KBM-7 (cell line): ENCODE measurements around the gene PYGL.
A peak's percentile ranks its signal among the peaks of the same experiment; 100 is the strongest.
"Not testable (repeated sequence)": the region's sequence is repeated elsewhere in the genome, so short reads cannot be mapped to it uniquely, and the experiment has no call there.

Source experiments
- DNase-seq: peaks from one replicate; pipeline ENCODE4 v3.0.0-alpha.2; 2015
- in situ Hi-C: fragments of 300-500 bp; cut with MboI; formaldehyde crosslinking; loops from 2 replicates; pipeline ENCODE4 v1.14.3; 2020; ENCODE audit warnings: low sequenced_read_pairs, low pct_unique_long_range_greater_than_20kb, mixed read lengths

The PYGL gene

DNA sequence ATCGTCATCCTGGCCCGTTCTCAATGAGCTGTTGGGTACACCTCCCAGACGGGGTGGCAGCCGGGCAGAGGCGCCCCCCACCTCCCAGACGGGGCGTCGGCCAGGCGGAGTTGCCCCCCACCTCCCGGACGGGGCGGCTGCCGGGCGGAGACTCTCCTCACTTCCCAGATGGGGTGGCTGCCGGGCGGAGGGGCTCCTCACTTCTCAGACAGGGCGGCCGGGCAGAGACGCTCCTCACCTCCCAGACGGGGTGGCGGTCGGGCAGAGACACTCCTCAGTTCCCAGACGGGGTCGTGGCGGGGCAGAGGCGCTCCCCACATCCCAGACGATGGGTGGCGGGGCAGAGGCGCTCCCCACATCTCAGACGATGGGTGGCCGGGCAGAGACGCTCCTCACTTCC, 12.1 kb upstream of the PYGL start:
- in situ Hi-C loops, DNase-seq: not testable (repeated sequence)

DNA sequence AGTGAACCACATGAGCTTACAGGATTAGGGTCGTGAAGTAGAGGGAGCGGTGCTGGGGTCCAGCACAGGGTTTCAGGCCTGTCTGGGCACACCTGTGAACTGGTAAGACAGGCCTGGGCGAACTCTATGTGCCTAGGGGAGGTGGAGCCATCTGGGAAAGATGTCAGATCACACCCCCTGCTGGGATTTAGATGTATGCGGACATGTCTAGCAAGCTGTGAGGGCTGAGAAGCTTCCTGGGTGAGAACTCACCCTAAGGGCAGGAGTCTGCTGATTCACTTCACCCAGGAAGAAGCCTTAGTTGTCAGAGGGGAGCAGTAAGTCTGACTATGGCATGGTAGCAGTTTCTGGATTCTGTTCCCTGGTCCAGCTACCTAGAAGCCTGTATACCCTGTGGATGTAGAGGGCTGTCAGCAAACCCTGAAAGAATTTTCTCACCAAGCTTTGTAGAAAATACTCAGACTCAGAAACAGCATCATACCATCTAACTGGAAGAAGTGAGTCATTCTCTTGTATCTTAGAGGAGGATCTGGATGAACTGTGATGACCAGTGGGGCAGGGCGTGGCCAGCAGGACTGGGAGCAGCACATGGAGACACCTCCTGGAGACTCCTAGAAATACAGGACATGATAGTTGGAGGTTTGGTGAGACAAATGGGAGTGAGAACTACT, 11.2 kb upstream of the PYGL start:
- DNase-seq, result peak; percentile 70
- in situ Hi-C loops, result no loop called here

DNA sequence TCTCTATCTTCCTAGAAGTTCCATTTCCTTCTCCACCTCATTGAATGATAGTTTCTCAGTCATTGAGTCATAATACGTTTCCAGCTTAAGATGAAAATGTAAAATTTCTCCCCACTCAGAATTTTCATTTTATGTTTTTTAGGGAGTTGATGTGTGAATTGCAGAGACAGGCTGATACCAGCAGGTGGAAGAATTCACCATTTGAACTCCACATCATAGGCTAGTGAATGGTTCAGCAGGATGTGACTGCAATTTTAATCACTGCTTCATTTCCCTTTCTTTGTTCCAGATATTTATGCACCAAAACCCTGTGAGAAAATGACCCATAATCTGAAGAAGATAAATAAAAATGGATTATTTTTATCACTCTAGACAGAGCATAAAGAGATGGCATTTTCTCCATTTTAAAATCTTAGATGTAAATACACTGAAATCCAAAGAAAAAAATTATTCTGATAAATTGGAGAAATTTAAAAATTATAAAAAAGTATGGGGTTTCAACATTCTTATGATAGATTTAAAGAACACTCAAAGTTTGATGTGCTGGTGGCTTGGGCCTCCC, 10.6 kb upstream of the PYGL start:
- DNase-seq, result peak; percentile 48
- in situ Hi-C loops, result no loop called here

DNA sequence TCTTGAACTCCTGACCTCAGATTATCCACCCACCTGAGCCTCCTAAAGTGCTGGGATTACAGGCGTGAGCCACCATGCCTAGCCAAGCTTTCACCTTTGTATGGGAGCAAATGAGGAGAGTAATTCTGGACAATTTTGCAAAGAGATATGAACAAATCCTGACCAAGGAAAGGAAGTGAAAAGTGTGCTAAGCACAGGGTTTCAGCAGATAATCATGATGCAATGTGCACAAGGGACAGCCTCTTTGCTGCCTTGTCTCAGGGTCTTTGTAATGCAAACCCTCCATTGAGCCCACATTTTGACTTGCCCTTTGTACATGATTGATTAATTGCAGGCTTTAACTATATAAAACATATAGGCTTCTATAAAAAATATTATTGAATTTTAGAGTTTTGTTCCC, 9.2 kb upstream of the PYGL start:
- DNase-seq, result no peak
- in situ Hi-C loops, result no loop called here

DNA sequence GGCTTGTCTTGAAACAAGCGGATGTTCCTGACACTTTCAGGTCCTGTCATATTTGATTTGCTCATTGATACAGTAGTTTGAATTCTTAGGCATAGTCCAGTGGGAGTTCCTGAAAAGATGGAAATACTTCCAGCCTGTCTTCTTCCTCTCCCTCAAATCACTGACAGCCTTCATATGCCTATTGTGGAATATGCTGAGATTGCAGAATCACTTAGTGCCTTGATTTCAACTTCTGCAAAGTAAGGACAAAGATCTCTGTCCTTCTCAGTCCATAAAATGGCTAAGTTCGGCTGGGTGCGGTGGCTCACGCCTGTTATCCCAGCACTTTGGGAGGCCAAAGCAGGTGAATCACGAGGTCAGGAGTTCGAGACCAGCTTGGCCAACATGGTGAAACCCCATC, 6.7 kb upstream of the PYGL start:
- in situ Hi-C loops, result no loop called here
- no peak for DNase-seq

DNA sequence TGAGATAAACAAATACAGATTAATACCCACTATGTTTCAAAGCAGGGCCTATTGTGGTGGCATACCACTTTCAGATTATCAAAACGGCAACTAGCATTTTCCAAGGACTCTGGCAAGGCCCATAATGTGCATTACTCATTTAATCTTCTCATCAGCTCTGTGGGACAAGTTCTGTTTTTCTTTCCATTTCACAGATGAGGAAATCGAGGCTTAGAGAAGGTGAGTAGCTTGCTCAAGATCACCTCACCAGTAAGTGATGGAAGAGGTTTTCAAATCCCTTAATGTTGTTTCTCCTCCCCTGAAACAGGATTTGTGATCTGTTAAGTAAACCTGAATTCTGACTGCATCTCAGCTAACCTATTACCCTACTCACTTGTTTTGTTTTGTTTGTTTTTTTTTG, 3.9 kb upstream of the PYGL start:
- in situ Hi-C loops, result no loop called here
- no peak for DNase-seq

DNA sequence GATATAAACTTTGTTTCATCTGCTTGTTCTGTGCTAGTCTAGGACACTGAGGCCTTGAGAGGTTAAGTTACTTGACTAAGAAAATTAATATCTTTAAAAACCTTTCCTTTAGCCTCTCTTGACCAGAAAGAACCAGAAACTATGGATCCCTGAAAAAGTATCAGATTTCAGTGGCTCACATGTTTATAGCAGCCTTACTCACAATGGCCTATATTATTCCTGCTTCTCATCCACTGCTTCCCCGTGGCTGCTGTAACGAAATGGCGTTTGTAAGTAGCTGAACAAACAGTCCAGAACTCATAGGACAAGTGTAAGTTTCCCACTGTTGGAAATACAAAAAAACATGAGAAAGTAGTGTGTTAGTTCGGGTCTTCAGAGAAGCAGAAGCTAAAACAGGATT, 3.2 kb upstream of the PYGL start:
- DNase-seq, result no peak
- in situ Hi-C loops, result no loop called here

DNA sequence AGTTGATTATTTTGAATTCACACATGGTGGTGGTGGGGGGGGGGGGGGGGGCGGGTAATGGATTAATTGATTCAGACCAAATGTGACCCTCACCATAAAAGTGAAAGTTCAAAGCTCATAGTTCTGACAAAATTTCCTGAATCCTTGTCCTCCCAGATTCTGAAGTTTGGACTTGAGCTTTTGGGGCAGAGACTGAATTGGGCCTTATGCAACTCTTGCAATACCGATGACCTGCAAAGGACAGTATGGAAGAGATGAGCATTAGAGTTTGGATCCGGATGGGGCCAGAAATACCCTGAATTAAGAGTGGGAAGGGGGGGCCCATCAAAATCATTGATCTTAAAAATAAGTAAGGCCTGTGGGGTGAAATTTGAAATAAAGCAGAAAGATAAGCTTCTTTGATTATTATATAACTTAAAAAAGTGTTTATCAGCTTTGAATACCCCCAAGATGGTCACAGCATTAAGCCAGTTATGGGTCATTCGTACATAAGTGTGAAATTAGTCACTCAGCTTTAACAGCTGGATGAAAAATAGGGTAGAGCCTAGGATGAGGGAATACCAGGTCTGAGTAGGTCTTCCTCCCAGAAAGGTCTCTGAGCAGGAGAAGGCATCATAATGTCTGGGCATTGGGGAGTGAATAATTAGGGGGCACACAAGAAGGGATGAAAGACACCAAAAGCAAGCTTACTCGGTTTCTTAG, 2.1 kb upstream of the PYGL start:
- no peak for DNase-seq
- in situ Hi-C loops, result no loop called here

DNA sequence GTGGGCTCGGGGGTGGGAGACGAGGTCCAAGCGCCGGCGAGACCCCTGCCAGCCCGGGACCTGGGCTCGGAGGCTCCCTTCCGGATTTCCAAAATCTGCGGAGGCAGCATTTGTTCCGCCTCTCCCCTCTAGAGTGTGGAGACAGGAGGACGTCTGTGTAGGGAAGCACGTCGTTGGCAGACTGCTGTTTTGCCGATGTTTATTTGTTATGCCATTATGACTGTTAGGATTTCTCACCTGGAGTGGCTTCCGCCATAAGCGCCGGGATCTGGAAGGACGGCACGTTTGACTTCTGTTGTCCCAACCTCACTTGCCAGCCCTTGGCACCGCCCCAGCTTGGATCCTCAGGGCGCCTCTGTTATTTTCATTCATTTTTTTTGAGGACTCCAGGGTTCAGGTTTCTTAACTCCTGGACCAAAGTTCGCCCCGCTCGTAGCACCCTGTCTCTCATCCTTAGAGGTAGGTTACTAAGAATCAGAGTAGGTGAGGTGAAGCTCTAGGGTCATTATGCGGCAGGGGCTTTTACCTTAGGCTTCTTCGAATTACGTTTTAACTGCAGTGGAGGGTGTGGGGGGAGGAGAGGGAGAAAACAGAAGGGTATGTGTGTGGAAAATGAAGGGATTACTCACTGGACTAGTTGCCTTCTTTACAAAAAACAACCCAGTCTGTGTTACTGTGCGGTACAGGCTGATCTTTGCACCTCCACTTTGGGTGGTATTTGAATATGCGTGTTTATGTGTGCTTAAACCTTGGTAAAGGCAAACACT, 547 bp upstream of the PYGL start:
- in situ Hi-C loops, result no loop called here
- DNase-seq, result peak; percentile 76

DNA sequence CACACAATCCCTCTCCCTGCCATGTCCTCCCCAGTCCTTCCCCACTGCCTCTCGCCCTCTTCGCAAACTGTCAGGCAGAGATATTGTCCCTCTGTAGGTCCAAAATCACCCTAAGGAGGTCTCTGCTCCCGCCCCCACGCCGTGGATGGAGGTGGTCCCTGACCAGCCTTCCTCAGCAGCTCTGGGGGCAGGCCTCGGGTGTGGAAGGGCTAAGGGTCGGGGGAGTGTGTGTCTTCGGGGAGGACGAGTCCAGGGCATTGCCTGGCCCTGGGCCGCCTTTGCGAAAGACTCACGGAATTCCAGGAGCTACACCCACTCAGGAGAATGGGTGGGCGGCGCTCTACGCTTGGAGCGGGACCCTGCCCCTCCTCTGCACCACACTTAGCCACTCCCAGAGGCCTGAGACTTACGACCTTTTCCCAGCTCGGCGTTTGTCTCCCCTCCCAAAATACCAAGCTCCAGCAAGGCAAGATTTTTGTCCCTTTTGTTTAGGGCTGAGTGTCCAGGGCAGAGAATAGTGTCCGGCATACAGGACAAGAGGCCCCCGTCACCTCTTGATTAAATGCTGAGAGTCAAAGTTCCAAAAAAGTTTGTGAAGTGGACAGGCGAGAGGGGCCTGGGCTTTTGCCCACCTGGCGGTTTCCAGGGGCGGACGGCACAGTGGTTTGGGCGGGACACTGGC, 881 bp downstream of the PYGL start:
- in situ Hi-C loops, result no loop called here
- peak; percentile 54 for DNase-seq

DNA sequence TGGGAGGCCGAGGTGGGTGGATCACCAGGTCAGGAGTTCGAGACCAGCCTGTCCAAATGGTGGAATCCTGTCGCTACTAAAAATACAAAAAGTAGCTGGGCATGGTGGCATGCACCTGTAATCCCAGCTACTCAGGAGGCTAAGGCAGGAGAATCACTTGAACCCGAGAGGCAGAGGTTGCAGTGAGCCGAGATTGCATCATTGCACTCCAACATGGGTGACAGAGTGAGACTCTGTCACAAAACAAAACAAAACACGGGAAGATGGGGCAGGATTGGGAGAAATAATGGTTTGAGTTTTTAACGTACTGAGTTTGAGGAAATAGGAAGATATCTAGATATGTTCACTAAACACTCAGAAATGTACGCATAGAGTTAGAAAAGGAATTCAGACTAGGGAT, 2.6 kb downstream of the PYGL start:
- DNase-seq, in situ Hi-C loops: not testable (repeated sequence)

DNA sequence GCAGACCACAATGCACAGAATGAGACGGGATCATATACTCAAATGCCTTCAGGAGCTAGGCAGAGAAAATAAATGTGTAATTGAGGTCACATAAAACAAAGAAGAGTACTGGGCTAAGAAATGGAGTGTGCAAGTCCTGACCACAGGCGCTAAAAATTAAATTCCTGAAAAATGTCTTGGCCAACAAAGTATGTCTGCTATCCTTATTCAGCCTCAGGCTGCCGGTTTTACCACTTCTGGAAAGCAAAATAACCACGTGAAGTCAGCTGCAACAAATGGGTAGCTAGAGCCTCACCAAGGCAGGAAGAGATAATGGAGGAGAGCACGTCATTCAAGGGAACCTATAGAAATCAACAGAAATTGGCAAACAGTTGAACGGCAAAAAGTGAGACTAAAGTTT, 3.1 kb downstream of the PYGL start:
- in situ Hi-C loops, result no loop called here
- DNase-seq, result peak; percentile 20

DNA sequence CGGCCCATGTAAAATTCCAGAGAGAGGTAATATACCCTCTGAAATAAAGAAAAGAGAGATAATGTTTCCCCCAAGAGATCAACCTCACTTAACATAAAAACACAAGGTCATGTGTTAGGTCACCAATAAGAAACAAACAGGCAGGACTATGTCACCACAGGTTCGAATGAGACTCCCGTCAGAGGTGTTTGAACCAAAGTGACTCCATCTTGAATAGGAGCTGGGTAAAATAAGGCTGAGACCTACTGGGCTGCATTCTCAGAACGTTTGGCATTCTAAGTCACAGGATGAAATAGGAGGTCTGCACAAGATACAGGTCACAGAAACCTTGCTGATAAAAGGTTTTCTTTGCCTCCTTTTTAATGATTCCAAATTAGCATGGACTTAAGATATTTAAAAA, 6.5 kb downstream of the PYGL start:
- DNase-seq, result no peak
- in situ Hi-C loops, result no loop called here

DNA sequence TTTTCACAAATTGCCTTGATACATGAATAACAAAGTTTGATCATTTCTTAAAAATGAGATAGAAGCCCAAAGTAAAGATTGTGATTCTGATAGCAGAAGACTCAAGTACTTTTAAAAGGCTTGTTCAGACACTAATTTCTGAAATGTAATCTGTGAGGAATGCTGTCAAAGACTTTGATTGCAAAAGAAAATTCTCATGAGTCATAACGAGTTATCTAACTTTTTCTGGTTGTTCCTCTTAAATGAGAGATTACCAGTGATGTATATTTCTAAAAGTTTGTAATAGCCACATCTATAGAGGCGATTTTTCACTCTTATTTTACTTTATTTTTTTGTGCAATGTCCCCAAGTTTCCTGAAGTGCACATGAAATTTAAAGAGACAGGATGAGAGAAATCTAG, 7.0 kb downstream of the PYGL start:
- in situ Hi-C loops, result no loop called here
- DNase-seq, result no peak

DNA sequence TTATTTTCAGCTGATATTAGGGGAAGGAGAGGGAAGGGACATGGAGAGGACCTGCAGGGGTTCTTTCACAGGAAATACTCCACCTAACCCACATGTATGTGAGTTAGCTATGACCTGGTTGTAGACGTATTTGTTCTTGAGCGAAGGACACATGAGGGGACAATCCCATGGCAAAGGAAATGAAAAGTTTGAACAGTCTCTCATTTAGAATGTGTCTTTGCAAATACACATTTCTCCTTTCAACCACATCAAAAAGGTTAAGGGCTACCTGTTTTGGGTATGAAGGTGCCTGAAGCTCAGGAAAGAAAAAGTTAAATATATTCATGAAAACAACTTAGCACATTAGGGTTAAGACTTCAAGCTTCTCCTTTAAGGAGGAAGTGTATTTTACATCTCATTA, 7.4 kb downstream of the PYGL start:
- in situ Hi-C loops, result no loop called here

DNA sequence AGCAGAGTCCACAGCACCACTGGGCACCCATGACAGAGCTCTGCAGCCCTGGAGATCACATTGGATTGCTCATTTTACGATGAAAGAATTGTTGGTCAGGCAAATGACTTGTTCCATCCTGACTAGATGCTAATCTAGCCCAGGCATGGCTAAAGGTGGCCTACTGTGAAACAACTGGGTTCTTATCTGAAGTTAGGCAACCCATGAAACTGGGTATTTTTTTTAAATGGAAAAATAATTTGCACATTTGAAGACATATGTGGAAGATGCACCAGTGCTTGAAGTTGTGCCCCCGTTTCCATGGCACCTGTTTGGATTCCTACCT, 8.3 kb downstream of the PYGL start:
- DNase-seq, result no peak
- in situ Hi-C loops, result no loop called here

More for the DNA sequence above, 7.4 kb downstream of the PYGL start:
- DNase-seq, result no peak

DNA sequence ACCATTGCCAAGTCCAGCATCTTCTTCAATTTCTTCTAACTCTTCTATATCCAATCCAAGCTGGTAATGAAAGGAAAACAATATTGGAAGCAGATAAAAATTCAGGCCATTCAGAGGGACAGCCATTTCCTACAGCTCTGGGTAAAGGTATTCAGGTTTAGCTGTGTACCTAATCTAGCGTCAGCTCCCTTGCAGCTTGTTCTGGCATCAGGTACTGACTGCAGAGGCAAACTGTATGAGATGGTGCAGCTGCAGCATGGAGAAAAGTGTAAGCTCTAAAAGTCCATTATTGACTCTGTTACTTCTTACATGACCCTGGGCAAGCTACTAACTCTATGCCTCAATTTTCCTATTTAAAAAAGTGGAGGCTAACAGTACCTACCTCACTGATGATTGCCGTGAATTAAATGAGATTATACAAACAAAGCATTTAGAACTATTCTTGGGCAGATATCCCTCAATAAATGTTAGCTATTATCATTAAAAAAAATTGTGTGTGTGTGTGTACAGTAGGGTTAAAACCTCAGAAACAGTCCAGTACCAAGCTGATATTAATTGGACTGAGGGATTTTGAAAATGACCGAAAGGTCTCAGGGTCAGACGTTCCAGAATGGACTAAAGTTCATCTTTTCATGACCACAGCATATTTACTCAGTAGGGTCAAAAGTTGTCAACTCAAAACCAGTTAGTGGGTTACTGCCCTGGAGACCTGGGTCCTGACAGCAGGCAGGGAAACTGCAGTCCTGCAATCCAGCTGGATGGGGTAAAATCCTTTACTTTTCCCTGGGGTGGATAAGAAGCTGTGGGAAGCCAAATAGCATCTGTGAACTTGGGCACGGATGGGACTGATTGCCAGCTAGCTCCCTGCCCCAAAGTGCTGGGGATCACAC, 8.9 kb downstream of the PYGL start:
- in situ Hi-C loops, result no loop called here
- no peak for DNase-seq

DNA sequence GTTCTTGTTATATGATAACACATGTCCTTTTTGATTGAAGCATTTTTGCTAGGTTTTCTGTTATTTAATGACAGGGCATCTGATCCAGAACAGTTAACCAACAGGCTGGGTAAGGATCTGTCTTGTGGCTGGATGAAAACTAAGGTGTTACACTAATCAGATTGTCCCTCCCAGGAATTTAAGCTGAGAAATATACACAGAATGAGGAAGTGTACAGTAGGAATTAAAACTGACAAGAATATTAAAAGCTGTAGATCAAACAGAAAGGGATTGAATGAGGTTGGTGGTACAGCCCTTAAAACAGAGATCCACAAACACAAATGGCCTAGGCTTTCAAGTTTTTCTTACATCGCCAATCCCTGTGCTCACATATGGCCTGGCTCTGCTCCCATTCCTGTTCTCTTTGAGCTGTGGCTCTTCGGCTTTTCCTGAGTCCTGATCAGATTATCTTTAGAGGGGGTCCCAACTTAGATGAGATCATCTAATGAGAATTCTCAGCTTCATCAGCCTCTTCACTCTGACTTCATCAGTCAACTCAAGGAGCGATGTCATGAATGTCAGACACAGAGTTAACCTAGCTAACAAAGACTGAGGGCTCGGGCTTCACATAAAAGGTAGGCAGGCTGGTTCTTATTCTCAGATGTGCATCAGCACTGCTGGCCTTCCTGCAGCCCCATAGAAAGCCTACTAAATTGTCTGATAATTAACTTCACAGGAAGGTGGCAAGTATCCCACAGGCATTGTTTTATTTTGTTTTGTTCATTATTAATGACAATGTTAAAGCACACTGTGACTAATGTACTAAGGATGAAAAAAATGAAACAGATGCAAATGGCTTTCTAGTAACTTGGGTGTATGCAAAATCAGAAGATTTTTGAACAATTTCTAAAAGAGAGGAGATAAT, 11.4 kb downstream of the PYGL start:
- in situ Hi-C loops, result no loop called here
- DNase-seq, result peak; percentile 30
